Measurements from ENCODE around the gene TAT.

The TAT gene

GRCh38 chr16:71524566-71525553 is 52.0 kb downstream of the TAT start:
- ChIA-PET POLR2A (ENCODE audit: low non-redundant PET) (interaction anchor here (0.5 kb wide), 1 partner anchor 112 kb away, joined by 4 read pairs; no protein-coding TSS in a partner anchor), CTCF (no interaction called here)
- TF ChIP-seq, protein P1, sequence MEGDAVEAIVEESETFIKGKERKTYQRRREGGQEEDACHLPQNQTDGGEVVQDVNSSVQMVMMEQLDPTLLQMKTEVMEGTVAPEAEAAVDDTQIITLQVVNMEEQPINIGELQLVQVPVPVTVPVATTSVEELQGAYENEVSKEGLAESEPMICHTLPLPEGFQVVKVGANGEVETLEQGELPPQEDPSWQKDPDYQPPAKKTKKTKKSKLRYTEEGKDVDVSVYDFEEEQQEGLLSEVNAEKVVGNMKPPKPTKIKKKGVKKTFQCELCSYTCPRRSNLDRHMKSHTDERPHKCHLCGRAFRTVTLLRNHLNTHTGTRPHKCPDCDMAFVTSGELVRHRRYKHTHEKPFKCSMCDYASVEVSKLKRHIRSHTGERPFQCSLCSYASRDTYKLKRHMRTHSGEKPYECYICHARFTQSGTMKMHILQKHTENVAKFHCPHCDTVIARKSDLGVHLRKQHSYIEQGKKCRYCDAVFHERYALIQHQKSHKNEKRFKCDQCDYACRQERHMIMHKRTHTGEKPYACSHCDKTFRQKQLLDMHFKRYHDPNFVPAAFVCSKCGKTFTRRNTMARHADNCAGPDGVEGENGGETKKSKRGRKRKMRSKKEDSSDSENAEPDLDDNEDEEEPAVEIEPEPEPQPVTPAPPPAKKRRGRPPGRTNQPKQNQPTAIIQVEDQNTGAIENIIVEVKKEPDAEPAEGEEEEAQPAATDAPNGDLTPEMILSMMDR (conservative IDR thresholded peaks at IDR 0.05; ENCODE audit: low read depth), result no peak
- no peak for DNase-seq (ENCODE audit: low spot score)
- no peak overlapping the region for H3K27ac ChIP-seq

- H3K27ac ChIP-seq, result no peak overlapping the region
- POLR2A ChIA-PET (ENCODE audit: low non-redundant PET), result no interaction called here
- TF ChIP-seq, protein P1 (conservative IDR thresholded peaks at IDR 0.05; ENCODE audit: low read depth), result no peak
- CTCF ChIA-PET, result no interaction called here
- peak; percentile 31 for DNase-seq (ENCODE audit: low spot score)
Observed at GRCh38 chr16:71520550-71520949, 56.3 kb downstream of the TAT start.

Data from RWPE1 (cell line).